HG03342 (cell line): ENCODE measurements around the gene ATP6V0C.
"Not testable (repeated sequence)": the region's sequence is repeated elsewhere in the genome, so short reads cannot be mapped to it uniquely, and the experiment has no call there.

Experiments
- ATAC-seq: cut with Tn5 transposase; IDR thresholded peaks from one replicate; pipeline ENCODE4 v1.9.1; 2021; ENCODE audit warnings: mild to moderate bottlenecking, moderate library complexity; ENCODE audit not compliant: unreplicated experiment

The ATP6V0C gene

GRCh38 chr16:2474877-2475412 is 38.8 kb upstream of the ATP6V0C start, which contains the start of gene TBC1D24:
TBC1D24 (plus strand) TSS chr16:2475127; CDS start chr16:2496149, 21,022 bp downstream.
- peak; percentile 53 for ATAC-seq

- ATAC-seq, result peak; percentile 11
Observed at GRCh38 chr16:2475413-2476344, 38.1 kb upstream of the ATP6V0C start.

- ATAC-seq, result no peak
Observed at GRCh38 chr16:2476345-2476720, 37.4 kb upstream of the ATP6V0C start.

- no peak for ATAC-seq
Observed at GRCh38 chr16:2476741-2477140, 37.0 kb upstream of the ATP6V0C start.

- ATAC-seq, result no peak
Observed at GRCh38 chr16:2477327-2477726, 36.4 kb upstream of the ATP6V0C start.

- ATAC-seq, result no peak
Observed at GRCh38 chr16:2478279-2478678, 35.5 kb upstream of the ATP6V0C start.

- ATAC-seq, result not testable (repeated sequence)
Observed at GRCh38 chr16:2479996-2480395, 33.8 kb upstream of the ATP6V0C start.

GRCh38 chr16:2480948-2481347 is 32.8 kb upstream of the ATP6V0C start:
- ATAC-seq, result no peak

- ATAC-seq, result no peak
Observed at GRCh38 chr16:2481676-2482075, 32.1 kb upstream of the ATP6V0C start.

GRCh38 chr16:2482249-2482648 is 31.5 kb upstream of the ATP6V0C start:
- no peak for ATAC-seq

- ATAC-seq, result no peak
Observed at GRCh38 chr16:2482708-2483534, 30.8 kb upstream of the ATP6V0C start.

- no peak for ATAC-seq
Observed at GRCh38 chr16:2483939-2484897, 29.5 kb upstream of the ATP6V0C start.

- no peak for ATAC-seq
Observed at GRCh38 chr16:2484898-2485508, 28.7 kb upstream of the ATP6V0C start.

- no peak for ATAC-seq
Observed at GRCh38 chr16:2485811-2486507, 27.8 kb upstream of the ATP6V0C start.

- ATAC-seq, result peak; percentile 80
Observed at GRCh38 chr16:2486645-2487516, 26.9 kb upstream of the ATP6V0C start.

GRCh38 chr16:2487517-2487842 is 26.3 kb upstream of the ATP6V0C start:
- ATAC-seq, result no peak

GRCh38 chr16:2487903-2488531 is 25.7 kb upstream of the ATP6V0C start:
- ATAC-seq, result no peak

- no peak for ATAC-seq
Observed at GRCh38 chr16:2489581-2489980, 24.2 kb upstream of the ATP6V0C start.
